ENCODE data around the gene CNTN4.

The CNTN4 gene

GRCh38 chr3:3081381-3082233, 982.9 kb downstream of the CNTN4 start:
- no peak for DNase-seq

GRCh38 chr3:3082234-3082924, 983.7 kb downstream of the CNTN4 start:
- DNase-seq = no peak

GRCh38 chr3:3084890-3085289, 986.2 kb downstream of the CNTN4 start:
- DNase-seq = no peak

GRCh38 chr3:3085782-3086181, 987.1 kb downstream of the CNTN4 start:
- no peak for DNase-seq

- no peak for DNase-seq
Measured at GRCh38 chr3:3086239-3086638, 987.6 kb downstream of the CNTN4 start.

GRCh38 chr3:3087279-3087678, 988.6 kb downstream of the CNTN4 start:
- no peak for DNase-seq

GRCh38 chr3:3087716-3088465, 989.2 kb downstream of the CNTN4 start:
- no peak for DNase-seq

- no peak for DNase-seq
Measured at GRCh38 chr3:3089017-3089416, 990.4 kb downstream of the CNTN4 start.

- DNase-seq = no peak
Measured at GRCh38 chr3:3097958-3098357, 999.3 kb downstream of the CNTN4 start.

- no peak for DNase-seq
Measured at GRCh38 chr3:3101660-3102458, 1003.2 kb downstream of the CNTN4 start.

- no peak for DNase-seq
Measured at GRCh38 chr3:3102751-3103150, 1004.1 kb downstream of the CNTN4 start.

- no peak for DNase-seq
Measured at GRCh38 chr3:3105246-3105645, 1006.6 kb downstream of the CNTN4 start.

GRCh38 chr3:3105815-3106214, 1007.1 kb downstream of the CNTN4 start:
- DNase-seq = no peak

GRCh38 chr3:3107181-3107580, 1008.5 kb downstream of the CNTN4 start:
- no peak for DNase-seq
